Brain pericyte (primary cell): ENCODE results near the gene VSTM2A.
"Not testable (repeated sequence)": the region's sequence is repeated elsewhere in the genome, so short reads cannot be mapped to it uniquely, and the experiment has no call there.

Experiments
- DNase-seq: peaks from one replicate; pipeline ENCODE4 v3.0.0-alpha.2; 2012; ENCODE audit warnings: low read depth, low spot score

VSTM2A gene

GRCh38 chr7:54541669-54542625 is at the start of gene VSTM2A:
VSTM2A (plus strand) TSS chr7:54542375; CDS start chr7:54542731, 356 bp downstream.
- DNase-seq, result no peak

- DNase-seq, result not testable (repeated sequence)
Observed at GRCh38 chr7:54504531-54504930, 37.6 kb upstream of the VSTM2A start.

- DNase-seq, result no peak
Observed at GRCh38 chr7:54529568-54529967, 12.6 kb upstream of the VSTM2A start.

GRCh38 chr7:54538122-54538521 is 4.1 kb upstream of the VSTM2A start:
- DNase-seq, result no peak

- no peak for DNase-seq
Observed at GRCh38 chr7:54543051-54543488, 895 bp downstream of the VSTM2A start.

- DNase-seq, result no peak
Observed at GRCh38 chr7:54544149-54544526, 2.0 kb downstream of the VSTM2A start.

GRCh38 chr7:54544527-54545240 is 2.5 kb downstream of the VSTM2A start:
- no peak for DNase-seq

- DNase-seq, result no peak
Observed at GRCh38 chr7:54545241-54545563, 3.0 kb downstream of the VSTM2A start.

- DNase-seq, result no peak
Observed at GRCh38 chr7:54546081-54546985, 4.2 kb downstream of the VSTM2A start.

- no peak for DNase-seq
Observed at GRCh38 chr7:54546986-54547314, 4.8 kb downstream of the VSTM2A start.

- DNase-seq, result no peak
Observed at GRCh38 chr7:54550471-54550870, 8.3 kb downstream of the VSTM2A start.

GRCh38 chr7:54556121-54556520 is 13.9 kb downstream of the VSTM2A start:
- DNase-seq, result no peak

GRCh38 chr7:54559401-54559800 is 17.2 kb downstream of the VSTM2A start:
- no peak for DNase-seq

- DNase-seq, result no peak
Observed at GRCh38 chr7:54560198-54560597, 18.0 kb downstream of the VSTM2A start.

GRCh38 chr7:54560723-54561122 is 18.5 kb downstream of the VSTM2A start:
- no peak for DNase-seq

- DNase-seq, result no peak
Observed at GRCh38 chr7:54563329-54563916, 21.2 kb downstream of the VSTM2A start.

- no peak for DNase-seq
Observed at GRCh38 chr7:54565432-54565831, 23.3 kb downstream of the VSTM2A start.

- DNase-seq, result no peak
Observed at GRCh38 chr7:54581511-54581910, 39.3 kb downstream of the VSTM2A start.

- DNase-seq, result no peak
Observed at GRCh38 chr7:54591404-54592386, 49.5 kb downstream of the VSTM2A start.

- DNase-seq, result no peak
Observed at GRCh38 chr7:54596747-54597146, 54.6 kb downstream of the VSTM2A start.
